ENCODE data around the gene ARHGDIG. TPM values are rescaled to one million over a fixed set of nuclear protein-coding genes. Genes with fewer than 3 reads are reported as not detected.

The ARHGDIG gene
- total RNA-seq, 1 donor from 2014 or later, result 2.5 TPM

DNA sequence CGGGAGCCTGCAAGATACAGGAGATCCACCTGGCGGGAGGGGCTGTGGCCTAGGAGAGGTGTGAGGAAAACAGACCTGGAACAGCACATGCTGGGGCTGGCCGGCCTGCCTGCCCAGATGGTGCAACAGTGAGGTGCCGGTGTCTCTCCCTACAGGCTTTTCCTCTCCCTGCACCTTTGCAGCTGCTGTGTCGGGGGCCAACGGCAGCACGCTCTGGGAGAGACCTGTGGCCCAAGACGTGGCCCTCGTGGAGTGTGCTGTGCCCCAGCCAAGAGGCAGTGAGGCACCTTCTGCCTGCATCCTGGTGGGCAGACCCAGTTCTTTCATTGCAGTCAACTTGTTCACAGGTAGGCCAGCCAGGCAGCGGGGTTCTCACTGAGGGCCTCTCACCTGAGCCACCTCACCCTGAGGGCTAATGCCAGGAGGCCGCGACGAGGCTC is 20.6 kb upstream of the ARHGDIG start:
- Mint-ChIP-seq H3K36me3 (peaks cover 10% of the 10 kb centered on the region), H3K4me3 (no peak overlapping the region), H3K27ac (no peak overlapping the region), H3K4me1 (ENCODE audit: unreplicated experiment) (no peaks in the 10 kb centered on the region), H3K27me3 (no peaks in the 10 kb centered on the region), H3K9me3 (no peaks in the 10 kb centered on the region)
- no peak for TF ChIP-seq CTCF (conservative IDR thresholded peaks at IDR 0.05)
- no peak for DNase-seq (ENCODE audit: extremely low spot score, unreplicated experiment)

- peaks cover 10% of the 10 kb centered on the region for H3K36me3 Mint-ChIP-seq
- H3K4me1 Mint-ChIP-seq (ENCODE audit: unreplicated experiment), result no peaks in the 10 kb centered on the region
- DNase-seq (ENCODE audit: extremely low spot score, unreplicated experiment), result no peak
- no peak overlapping the region for H3K4me3 Mint-ChIP-seq
- no peak overlapping the region for H3K27ac Mint-ChIP-seq
- no peaks in the 10 kb centered on the region for H3K27me3 Mint-ChIP-seq
- H3K9me3 Mint-ChIP-seq, result no peaks in the 10 kb centered on the region
- no peak for TF ChIP-seq CTCF (conservative IDR thresholded peaks at IDR 0.05)
Observed at GRCh38 chr16:260326-260725, 20.1 kb upstream of the ARHGDIG start.

GRCh38 chr16:261031-261691 is 19.2 kb upstream of the ARHGDIG start:
- no peak overlapping the region for H3K27ac Mint-ChIP-seq
- no peaks in the 10 kb centered on the region for H3K4me1 Mint-ChIP-seq (ENCODE audit: unreplicated experiment)
- DNase-seq (ENCODE audit: extremely low spot score, unreplicated experiment), result no peak
- no peak overlapping the region for H3K4me3 Mint-ChIP-seq
- no peak for TF ChIP-seq CTCF (conservative IDR thresholded peaks at IDR 0.05)
- no peaks in the 10 kb centered on the region for H3K27me3 Mint-ChIP-seq
- H3K36me3 Mint-ChIP-seq, result peaks cover 6% of the 10 kb centered on the region
- no peaks in the 10 kb centered on the region for H3K9me3 Mint-ChIP-seq

GRCh38 chr16:262121-262745 is 18.2 kb upstream of the ARHGDIG start:
- H3K9me3 Mint-ChIP-seq, result no peaks in the 10 kb centered on the region
- no peak overlapping the region for H3K27ac Mint-ChIP-seq

GRCh38 chr16:263182-263774 is 17.1 kb upstream of the ARHGDIG start:
- H3K4me1 Mint-ChIP-seq (ENCODE audit: unreplicated experiment), result no peaks in the 10 kb centered on the region
- no peak for TF ChIP-seq CTCF (conservative IDR thresholded peaks at IDR 0.05)
- H3K4me3 Mint-ChIP-seq, result no peak overlapping the region
- peak; percentile 64 for DNase-seq (ENCODE audit: extremely low spot score, unreplicated experiment)
- no peak overlapping the region for H3K27ac Mint-ChIP-seq
- no peaks in the 10 kb centered on the region for H3K27me3 Mint-ChIP-seq
- H3K36me3 Mint-ChIP-seq, result peaks cover 4% of the 10 kb centered on the region
- H3K9me3 Mint-ChIP-seq, result no peaks in the 10 kb centered on the region

More at GRCh38 chr16:262121-262745, 18.2 kb upstream of the ARHGDIG start:
- H3K36me3 Mint-ChIP-seq, result peaks cover 4% of the 10 kb centered on the region
- H3K4me1 Mint-ChIP-seq (ENCODE audit: unreplicated experiment), result no peaks in the 10 kb centered on the region
- H3K4me3 Mint-ChIP-seq, result no peak overlapping the region
- TF ChIP-seq CTCF (conservative IDR thresholded peaks at IDR 0.05), result no peak
- no peak for DNase-seq (ENCODE audit: extremely low spot score, unreplicated experiment)
- no peaks in the 10 kb centered on the region for H3K27me3 Mint-ChIP-seq
